ENCODE results near the gene SKIL.

GRCh38 chr3:170309046-170309445 is 48.5 kb upstream of the SKIL start:
- TF ChIP-seq EZH2phosphoT487 (IDR thresholded peaks at IDR 0.05; ENCODE audit: low read length) (no peak), EZH2 (optimal IDR thresholded peaks at IDR 0.05; ENCODE audit: low read depth, low read length) (no peak)
- TF ChIP-seq, protein P1, sequence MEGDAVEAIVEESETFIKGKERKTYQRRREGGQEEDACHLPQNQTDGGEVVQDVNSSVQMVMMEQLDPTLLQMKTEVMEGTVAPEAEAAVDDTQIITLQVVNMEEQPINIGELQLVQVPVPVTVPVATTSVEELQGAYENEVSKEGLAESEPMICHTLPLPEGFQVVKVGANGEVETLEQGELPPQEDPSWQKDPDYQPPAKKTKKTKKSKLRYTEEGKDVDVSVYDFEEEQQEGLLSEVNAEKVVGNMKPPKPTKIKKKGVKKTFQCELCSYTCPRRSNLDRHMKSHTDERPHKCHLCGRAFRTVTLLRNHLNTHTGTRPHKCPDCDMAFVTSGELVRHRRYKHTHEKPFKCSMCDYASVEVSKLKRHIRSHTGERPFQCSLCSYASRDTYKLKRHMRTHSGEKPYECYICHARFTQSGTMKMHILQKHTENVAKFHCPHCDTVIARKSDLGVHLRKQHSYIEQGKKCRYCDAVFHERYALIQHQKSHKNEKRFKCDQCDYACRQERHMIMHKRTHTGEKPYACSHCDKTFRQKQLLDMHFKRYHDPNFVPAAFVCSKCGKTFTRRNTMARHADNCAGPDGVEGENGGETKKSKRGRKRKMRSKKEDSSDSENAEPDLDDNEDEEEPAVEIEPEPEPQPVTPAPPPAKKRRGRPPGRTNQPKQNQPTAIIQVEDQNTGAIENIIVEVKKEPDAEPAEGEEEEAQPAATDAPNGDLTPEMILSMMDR (IDR thresholded peaks at IDR 0.05; ENCODE audit: low read length): no peak

Data from MM.1S (cell line).